ENCODE results near the gene CDCA8.

The CDCA8 gene

GRCh38 chr1:37741130-37741529 is 48.8 kb downstream of the CDCA8 start:
- H3K36me3 ChIP-seq (ENCODE audit: low read length), result no peaks in the 10 kb centered on the region
- no peaks in the 10 kb centered on the region for H3K9me3 ChIP-seq (ENCODE audit: insufficient read depth, low read length)
- no peak overlapping the region for H3K9ac ChIP-seq (ENCODE audit: low read length)
- no peaks in the 10 kb centered on the region for H3K79me2 ChIP-seq (ENCODE audit: insufficient read depth, low read length)
- no peaks in the 10 kb centered on the region for H4K20me1 ChIP-seq (ENCODE audit: low read depth, low read length)
- H3K27me3 ChIP-seq (ENCODE audit: low read length), result no peaks in the 10 kb centered on the region; the same call in 1 of the 2 replicates
- no peak for TF ChIP-seq EZH2phosphoT487 (conservative IDR thresholded peaks at IDR 0.05; ENCODE audit: low read length)
- TF ChIP-seq, protein P1, sequence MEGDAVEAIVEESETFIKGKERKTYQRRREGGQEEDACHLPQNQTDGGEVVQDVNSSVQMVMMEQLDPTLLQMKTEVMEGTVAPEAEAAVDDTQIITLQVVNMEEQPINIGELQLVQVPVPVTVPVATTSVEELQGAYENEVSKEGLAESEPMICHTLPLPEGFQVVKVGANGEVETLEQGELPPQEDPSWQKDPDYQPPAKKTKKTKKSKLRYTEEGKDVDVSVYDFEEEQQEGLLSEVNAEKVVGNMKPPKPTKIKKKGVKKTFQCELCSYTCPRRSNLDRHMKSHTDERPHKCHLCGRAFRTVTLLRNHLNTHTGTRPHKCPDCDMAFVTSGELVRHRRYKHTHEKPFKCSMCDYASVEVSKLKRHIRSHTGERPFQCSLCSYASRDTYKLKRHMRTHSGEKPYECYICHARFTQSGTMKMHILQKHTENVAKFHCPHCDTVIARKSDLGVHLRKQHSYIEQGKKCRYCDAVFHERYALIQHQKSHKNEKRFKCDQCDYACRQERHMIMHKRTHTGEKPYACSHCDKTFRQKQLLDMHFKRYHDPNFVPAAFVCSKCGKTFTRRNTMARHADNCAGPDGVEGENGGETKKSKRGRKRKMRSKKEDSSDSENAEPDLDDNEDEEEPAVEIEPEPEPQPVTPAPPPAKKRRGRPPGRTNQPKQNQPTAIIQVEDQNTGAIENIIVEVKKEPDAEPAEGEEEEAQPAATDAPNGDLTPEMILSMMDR (IDR thresholded peaks at IDR 0.05; ENCODE audit: insufficient read depth, low read length, poor library complexity, severe bottlenecking), result no peak
- no peaks in the 10 kb centered on the region for H3K9me2 ChIP-seq (replicated peaks; ENCODE audit: insufficient read depth, low read length)
- no peak overlapping the region for H2AFZ ChIP-seq (ENCODE audit: low read depth, low read length, severe bottlenecking)
- no peak overlapping the region for H3K4me2 ChIP-seq (ENCODE audit: low read depth, low read length, poor library complexity, severe bottlenecking)
- no peaks in the 10 kb centered on the region for H3F3A ChIP-seq (ENCODE audit: insufficient read depth)
- H3K4me3 ChIP-seq (ENCODE audit: insufficient read depth, low read length, poor library complexity, severe bottlenecking), result no peak overlapping the region
- no peak overlapping the region for H3K27ac ChIP-seq (ENCODE audit: low read depth, low read length)

DNA sequence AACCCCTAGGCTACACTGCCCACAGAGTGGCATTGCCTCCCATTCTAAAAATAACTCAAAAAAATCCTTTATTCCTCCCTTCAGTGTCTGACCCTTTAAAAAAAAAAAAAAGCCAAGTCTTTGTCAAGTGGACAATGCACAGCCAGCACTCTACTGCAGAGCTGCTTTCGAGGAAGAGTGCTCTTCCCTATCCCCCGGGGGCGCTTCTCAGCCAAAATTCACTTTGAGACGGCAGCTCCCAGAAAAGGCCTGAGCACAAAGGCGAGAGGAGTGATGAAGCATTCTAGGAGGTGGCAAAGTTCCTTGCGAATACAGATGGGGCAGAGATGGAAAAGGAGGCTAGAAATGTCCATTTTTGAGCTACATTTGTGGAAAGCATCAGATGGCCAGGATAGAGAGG is 49.3 kb downstream of the CDCA8 start:
- H3K4me3 ChIP-seq (ENCODE audit: insufficient read depth, low read length, poor library complexity, severe bottlenecking), result no peak overlapping the region
- no peak overlapping the region for H3K9ac ChIP-seq (ENCODE audit: low read length)
- no peak overlapping the region for H3K27ac ChIP-seq (ENCODE audit: low read depth, low read length)
- H3F3A ChIP-seq (ENCODE audit: insufficient read depth), result no peaks in the 10 kb centered on the region
- no peak overlapping the region for H2AFZ ChIP-seq (ENCODE audit: low read depth, low read length, severe bottlenecking)
- no peak for TF ChIP-seq EZH2phosphoT487 (conservative IDR thresholded peaks at IDR 0.05; ENCODE audit: low read length)
- TF ChIP-seq, protein P1 (IDR thresholded peaks at IDR 0.05; ENCODE audit: insufficient read depth, low read length, poor library complexity, severe bottlenecking), result no peak
- H3K4me2 ChIP-seq (ENCODE audit: low read depth, low read length, poor library complexity, severe bottlenecking), result no peak overlapping the region
- no peaks in the 10 kb centered on the region for H3K79me2 ChIP-seq (ENCODE audit: insufficient read depth, low read length)
- no peaks in the 10 kb centered on the region for H4K20me1 ChIP-seq (ENCODE audit: low read depth, low read length)
- no peaks in the 10 kb centered on the region for H3K9me2 ChIP-seq (replicated peaks; ENCODE audit: insufficient read depth, low read length)
- H3K9me3 ChIP-seq (ENCODE audit: insufficient read depth, low read length), result no peaks in the 10 kb centered on the region
- no peaks in the 10 kb centered on the region; the same call in 1 of the 2 replicates for H3K27me3 ChIP-seq (ENCODE audit: low read length)
- no peaks in the 10 kb centered on the region for H3K36me3 ChIP-seq (ENCODE audit: low read length)

- H2AFZ ChIP-seq (ENCODE audit: low read depth, low read length, severe bottlenecking), result no peak overlapping the region
- no peaks in the 10 kb centered on the region for H4K20me1 ChIP-seq (ENCODE audit: low read depth, low read length)
- no peaks in the 10 kb centered on the region; the same call in 1 of the 2 replicates for H3K27me3 ChIP-seq (ENCODE audit: low read length)
- no peak overlapping the region for H3K9ac ChIP-seq (ENCODE audit: low read length)
- no peaks in the 10 kb centered on the region for H3K9me2 ChIP-seq (replicated peaks; ENCODE audit: insufficient read depth, low read length)
- no peaks in the 10 kb centered on the region for H3K79me2 ChIP-seq (ENCODE audit: insufficient read depth, low read length)
- no peaks in the 10 kb centered on the region for H3F3A ChIP-seq (ENCODE audit: insufficient read depth)
- H3K36me3 ChIP-seq (ENCODE audit: low read length), result no peaks in the 10 kb centered on the region
- TF ChIP-seq EZH2phosphoT487 (conservative IDR thresholded peaks at IDR 0.05; ENCODE audit: low read length), result no peak
- no peak overlapping the region for H3K27ac ChIP-seq (ENCODE audit: low read depth, low read length)
- no peaks in the 10 kb centered on the region for H3K9me3 ChIP-seq (ENCODE audit: insufficient read depth, low read length)
- no peak overlapping the region for H3K4me3 ChIP-seq (ENCODE audit: insufficient read depth, low read length, poor library complexity, severe bottlenecking)
- H3K4me2 ChIP-seq (ENCODE audit: low read depth, low read length, poor library complexity, severe bottlenecking), result no peak overlapping the region
Measured at GRCh38 chr1:37746806-37747205, 54.5 kb downstream of the CDCA8 start.

GRCh38 chr1:37748565-37748964 is 56.2 kb downstream of the CDCA8 start:
- no peaks in the 10 kb centered on the region for H3K9me2 ChIP-seq (replicated peaks; ENCODE audit: insufficient read depth, low read length)
- no peaks in the 10 kb centered on the region for H3F3A ChIP-seq (ENCODE audit: insufficient read depth)
- H3K79me2 ChIP-seq (ENCODE audit: insufficient read depth, low read length), result no peaks in the 10 kb centered on the region
- no peaks in the 10 kb centered on the region for H3K9me3 ChIP-seq (ENCODE audit: insufficient read depth, low read length)
- no peak overlapping the region for H3K27ac ChIP-seq (ENCODE audit: low read depth, low read length)
- no peak overlapping the region for H3K9ac ChIP-seq (ENCODE audit: low read length)
- no peak overlapping the region for H3K4me3 ChIP-seq (ENCODE audit: insufficient read depth, low read length, poor library complexity, severe bottlenecking)
- no peaks in the 10 kb centered on the region; the same call in 1 of the 2 replicates for H3K27me3 ChIP-seq (ENCODE audit: low read length)
- TF ChIP-seq, protein P1 (IDR thresholded peaks at IDR 0.05; ENCODE audit: insufficient read depth, low read length, poor library complexity, severe bottlenecking), result no peak
- TF ChIP-seq EZH2phosphoT487 (conservative IDR thresholded peaks at IDR 0.05; ENCODE audit: low read length), result no peak
- H2AFZ ChIP-seq (ENCODE audit: low read depth, low read length, severe bottlenecking), result no peak overlapping the region
- H3K4me2 ChIP-seq (ENCODE audit: low read depth, low read length, poor library complexity, severe bottlenecking), result no peak overlapping the region
- H3K36me3 ChIP-seq (ENCODE audit: low read length), result no peaks in the 10 kb centered on the region
- H4K20me1 ChIP-seq (ENCODE audit: low read depth, low read length), result no peaks in the 10 kb centered on the region
